Esophagus muscularis mucosa (tissue), 4 donors: ENCODE measurements around the gene LHX6. TPM values are rescaled to one million over a fixed set of nuclear protein-coding genes. Genes with fewer than 3 reads are reported as not detected.

Source experiments
- DNase-seq: peaks from one replicate; pipeline ENCODE4 v3.0.0-alpha.2; 2017; ENCODE audit errors: extremely low spot score
- H3K27ac ChIP-seq, 4 donors: fragments of 200-600 bp; sonication (generic); replicated peaks in 1 of 4; 1 replicate in 3 of 4; 2 replicates in 1 of 4; pipeline ENCODE4 v1.5.1; 2016 to 2019; ENCODE audit warnings: mild to moderate bottlenecking in 1 of 4
- H3K27me3 ChIP-seq, 4 donors: fragments of 200-600 bp; sonication (generic); one replicate each; pipeline versions ENCODE4 v1.5.1 to v1.6.0; 2016 to 2019
- H3K36me3 ChIP-seq, 4 donors: fragments of 200-600 bp; sonication (generic); one replicate each; pipeline ENCODE4 v1.5.1; 2016 to 2019
- H3K4me1 ChIP-seq, 4 donors: fragments of 200-600 bp; sonication (generic); one replicate each; pipeline ENCODE4 v1.5.1; 2016 to 2019
- H3K4me3 ChIP-seq, 4 donors: fragments of 200-600 bp; sonication (generic); 1 replicate in 2 of 4; 2 replicates in 2 of 4; pipeline ENCODE4 v1.5.1; 2016 to 2019; ENCODE audit warnings: mild to moderate bottlenecking in 4 of 4, moderate library complexity in 1 of 4
- H3K9me3 ChIP-seq, 4 donors: fragments of 200-600 bp; sonication (generic); 1 replicate in 3 of 4; 2 replicates in 1 of 4; pipeline ENCODE4 v1.5.1; 2016 to 2019
- EP300 ChIP-seq: sonication (generic); formaldehyde crosslinking; IDR thresholded peaks from one replicate; pipeline ENCODE4 v1.6.1; 2017; ENCODE audit warnings: antibody characterized with exemption
- POLR2A ChIP-seq: fragments of 450-650 bp; IDR thresholded peaks from one replicate; pipeline ENCODE4 v1.6.1; 2017; ENCODE audit warnings: antibody characterized with exemption, moderate library complexity, mild to moderate bottlenecking, low read depth
- POLR2AphosphoS5 ChIP-seq, 2 donors: sonication (generic); formaldehyde crosslinking; IDR thresholded peaks; one replicate each; pipeline ENCODE4 v1.6.1; 2017; ENCODE audit warnings: antibody characterized with exemption in 2 of 2
- WGBS: methylation state at CpG from one replicate; pipeline ENCODE4 v1.1.5; 2018; 5-methylcytosine and 5-hydroxymethylcytosine counted together
- intact Hi-C: fragments of 100-400 bp; cut with DNase I; formaldehyde crosslinking; loops from one replicate; pipeline ENCODE4 v1.15.1; 2023
- total RNA-seq, 4 donors: library from RNA; depleted of rRNA; stranded (reverse); fragments of >200 nt; gene quantifications; one replicate each; pipeline versions ENCODE4 v1.1.0 to v1.2.1, GENCODE V29; 2016
- TF ChIP-seq, protein P1 (sequence below), 3 experiments: fragments of 200-600 bp in 2 of 3; fragments of 450-650 bp in 1 of 3; sonication (generic) in 2 of 3; IDR thresholded peaks; one replicate each; pipeline ENCODE4 v1.5.1; 2017 to 2019; ENCODE audit warnings: antibody characterized with exemption in 3 of 3, mild to moderate bottlenecking in 2 of 3, moderate library complexity in 1 of 3

The LHX6 gene
- total RNA-seq, 4 donors from 2014 or later = 2.1 to 16.8 (median 7.1) TPM

DNA sequence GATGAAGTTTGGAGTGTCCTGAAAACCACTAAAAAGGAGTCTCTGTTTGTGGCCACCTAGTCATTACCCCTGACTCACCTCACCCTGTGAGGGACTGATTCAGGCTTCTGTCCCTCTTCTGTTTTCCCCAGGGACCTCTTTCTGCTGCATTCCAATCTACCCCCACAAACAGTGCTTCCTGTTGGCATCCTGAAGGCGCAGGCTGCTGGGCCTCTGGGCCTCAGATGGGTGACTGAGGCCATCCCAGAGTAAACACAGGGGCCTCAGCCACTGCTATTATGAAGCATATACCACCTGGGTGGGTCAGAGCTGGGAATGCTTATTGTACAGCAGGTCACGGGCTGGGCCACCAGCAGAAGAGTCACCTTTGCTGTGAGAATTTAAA lies 49.1 kb downstream of the LHX6 start:
- H3K9me3 ChIP-seq = no peaks in the 10 kb centered on the region
- peaks cover 0 to 9% (median 0%) of the 10 kb centered on the region in 4 donors for H3K36me3 ChIP-seq
- H3K27me3 ChIP-seq = no peaks in the 10 kb centered on the region
- H3K27ac ChIP-seq = no peak overlapping the region
- TF ChIP-seq EP300 = no peak
- no peak for TF ChIP-seq POLR2A
- TF ChIP-seq POLR2AphosphoS5 (IDR thresholded peaks at IDR 0.05) = no peak
- 76% methylated on average over 2 of the region's 2 CpGs for WGBS
- intact Hi-C loops = no loop called here
- DNase-seq = no peak
- H3K4me3 ChIP-seq = no peak overlapping the region
- no peaks in the 10 kb centered on the region for H3K4me1 ChIP-seq

DNA sequence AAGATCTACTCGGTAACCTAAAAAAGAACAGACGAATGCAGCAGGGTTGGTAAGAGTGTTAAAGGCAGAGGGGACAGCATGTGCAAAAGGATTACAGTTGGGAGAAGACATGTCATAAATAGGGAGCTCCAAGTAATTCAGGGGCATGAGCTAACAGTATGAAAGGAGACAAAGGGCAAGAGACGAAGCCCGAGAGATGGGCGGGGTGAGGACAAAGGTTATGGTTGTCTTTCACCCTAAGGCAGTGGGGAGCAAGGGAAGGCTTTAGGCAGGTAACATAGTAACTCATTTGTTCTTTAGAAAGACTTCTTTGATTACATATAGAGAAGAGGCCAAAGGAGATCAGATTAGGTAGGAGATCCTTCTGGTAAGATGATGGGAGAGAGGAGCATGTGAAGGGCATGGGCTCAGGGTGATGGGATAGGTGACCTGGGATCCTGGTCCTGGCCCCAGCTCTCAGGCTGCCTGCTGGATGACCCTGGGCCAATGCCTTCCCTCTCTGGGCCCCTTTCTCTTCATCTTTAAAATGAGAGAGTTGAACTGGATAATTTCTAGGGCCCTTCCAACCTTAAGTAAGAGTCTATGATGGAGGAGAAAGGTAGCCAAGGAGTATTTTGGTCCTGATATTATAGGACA lies 49.6 kb downstream of the LHX6 start:
- H3K36me3 ChIP-seq = peaks cover 0 to 9% (median 0%) of the 10 kb centered on the region in 4 donors
- 88% methylated on average over 5 of the region's 5 CpGs for WGBS
- intact Hi-C loops = no loop called here

DNA sequence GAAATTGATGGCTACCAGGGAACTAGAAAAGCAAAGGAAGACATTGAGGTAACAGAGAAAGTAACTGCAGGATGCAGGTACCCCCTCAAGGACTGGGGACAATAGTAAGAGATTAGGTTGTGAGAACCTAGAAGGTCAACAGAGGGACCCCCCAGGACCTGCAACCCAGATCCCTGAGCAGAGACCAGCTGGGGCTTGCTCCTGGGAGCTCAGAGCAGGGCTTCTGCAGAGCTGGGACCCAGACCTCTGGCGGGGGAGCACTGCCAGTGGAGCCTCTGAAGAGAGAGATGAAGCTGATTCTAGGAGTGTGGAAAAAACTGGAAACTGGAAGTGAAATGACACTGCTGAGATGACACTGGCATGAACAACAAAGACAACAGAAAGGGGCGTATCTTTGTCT lies 51.8 kb downstream of the LHX6 start:
- Histone ChIP-seq H3K27ac (no peak overlapping the region), H3K4me1 (no peaks in the 10 kb centered on the region), H3K27me3 (no peaks in the 10 kb centered on the region), H3K9me3 (no peaks in the 10 kb centered on the region), H3K4me3 (no peak overlapping the region), H3K36me3 (peaks cover 0 to 9% (median 0%) of the 10 kb centered on the region in 4 donors)
- TF ChIP-seq EP300 = no peak
- TF ChIP-seq POLR2A = no peak
- no peak for TF ChIP-seq POLR2AphosphoS5 (IDR thresholded peaks at IDR 0.05)
- TF ChIP-seq, protein P1, sequence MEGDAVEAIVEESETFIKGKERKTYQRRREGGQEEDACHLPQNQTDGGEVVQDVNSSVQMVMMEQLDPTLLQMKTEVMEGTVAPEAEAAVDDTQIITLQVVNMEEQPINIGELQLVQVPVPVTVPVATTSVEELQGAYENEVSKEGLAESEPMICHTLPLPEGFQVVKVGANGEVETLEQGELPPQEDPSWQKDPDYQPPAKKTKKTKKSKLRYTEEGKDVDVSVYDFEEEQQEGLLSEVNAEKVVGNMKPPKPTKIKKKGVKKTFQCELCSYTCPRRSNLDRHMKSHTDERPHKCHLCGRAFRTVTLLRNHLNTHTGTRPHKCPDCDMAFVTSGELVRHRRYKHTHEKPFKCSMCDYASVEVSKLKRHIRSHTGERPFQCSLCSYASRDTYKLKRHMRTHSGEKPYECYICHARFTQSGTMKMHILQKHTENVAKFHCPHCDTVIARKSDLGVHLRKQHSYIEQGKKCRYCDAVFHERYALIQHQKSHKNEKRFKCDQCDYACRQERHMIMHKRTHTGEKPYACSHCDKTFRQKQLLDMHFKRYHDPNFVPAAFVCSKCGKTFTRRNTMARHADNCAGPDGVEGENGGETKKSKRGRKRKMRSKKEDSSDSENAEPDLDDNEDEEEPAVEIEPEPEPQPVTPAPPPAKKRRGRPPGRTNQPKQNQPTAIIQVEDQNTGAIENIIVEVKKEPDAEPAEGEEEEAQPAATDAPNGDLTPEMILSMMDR (IDR thresholded peaks at IDR 0.05) = no peak
- DNase-seq = no peak
- 81% methylated on average over 2 of the region's 2 CpGs for WGBS
- intact Hi-C loops = no loop called here

More for the DNA sequence above, 49.6 kb downstream of the LHX6 start:
- Histone ChIP-seq H3K27ac (no peak overlapping the region), H3K9me3 (no peaks in the 10 kb centered on the region), H3K27me3 (no peaks in the 10 kb centered on the region), H3K4me3 (no peak overlapping the region), H3K4me1 (no peaks in the 10 kb centered on the region)
- TF ChIP-seq, protein P1 (IDR thresholded peaks at IDR 0.05) = no peak
- TF ChIP-seq POLR2AphosphoS5 (IDR thresholded peaks at IDR 0.05) (no peak), EP300 (no peak), POLR2A (no peak)
- no peak for DNase-seq

DNA sequence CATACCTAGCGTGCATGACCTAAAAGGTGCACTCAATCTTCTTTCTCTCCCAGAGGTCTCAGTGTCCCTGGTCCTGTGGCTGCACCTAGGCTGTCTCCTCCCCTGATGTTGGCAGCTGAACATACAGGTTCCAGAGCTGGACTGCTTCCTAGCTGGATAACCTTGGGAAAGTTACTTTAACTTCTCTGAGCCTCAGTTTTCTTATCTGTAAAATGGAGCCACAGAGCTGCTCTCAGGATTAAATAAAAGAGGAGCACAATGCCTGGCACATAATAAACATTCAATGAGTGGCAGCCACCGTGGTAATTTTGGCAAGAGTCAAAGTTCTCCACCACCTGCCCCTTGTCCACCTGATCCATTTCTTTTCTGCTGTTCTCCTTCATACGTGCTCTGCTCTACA lies 55.1 kb downstream of the LHX6 start:
- intact Hi-C loops = no loop called here
- TF ChIP-seq, protein P1 (IDR thresholded peaks at IDR 0.05) = no peak
- TF ChIP-seq POLR2A = no peak
- TF ChIP-seq EP300 = no peak
- no peak for TF ChIP-seq POLR2AphosphoS5 (IDR thresholded peaks at IDR 0.05)
- 81% methylated on average over 3 of the region's 3 CpGs for WGBS
- Histone ChIP-seq H3K9me3 (no peaks in the 10 kb centered on the region), H3K27me3 (no peaks in the 10 kb centered on the region), H3K27ac (no peak overlapping the region), H3K36me3 (peaks cover 0 to 4% (median 0%) of the 10 kb centered on the region in 4 donors), H3K4me3 (no peak overlapping the region), H3K4me1 (no peaks in the 10 kb centered on the region)
- no peak for DNase-seq

DNA sequence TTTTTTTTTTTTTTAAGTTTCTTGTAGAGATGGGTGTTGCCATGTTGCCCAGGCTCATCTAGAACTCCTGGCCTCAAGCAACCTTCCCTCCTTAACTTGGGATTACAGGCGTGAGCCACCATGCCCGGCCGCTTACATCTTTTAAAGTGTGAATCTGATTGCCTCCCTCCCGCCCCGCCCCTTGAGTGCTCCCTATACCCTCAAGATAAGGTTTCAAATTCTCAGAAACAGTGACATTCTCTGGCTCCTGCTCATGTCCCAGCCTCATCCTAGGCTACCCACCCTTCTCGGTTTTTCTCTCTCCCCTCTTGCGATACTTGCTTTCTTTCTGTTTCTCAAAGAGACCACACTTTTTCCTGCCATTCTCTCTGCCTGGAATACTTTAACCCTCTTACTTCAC lies 56.6 kb downstream of the LHX6 start:
- H3K36me3 ChIP-seq = peaks cover 0 to 4% (median 0%) of the 10 kb centered on the region in 4 donors
- no peak overlapping the region for H3K27ac ChIP-seq
- DNase-seq = no peak
- H3K9me3 ChIP-seq = no peaks in the 10 kb centered on the region
- TF ChIP-seq EP300 (no peak), POLR2A (no peak), POLR2AphosphoS5 (IDR thresholded peaks at IDR 0.05) (no peak)
- TF ChIP-seq, protein P1 (IDR thresholded peaks at IDR 0.05) = no peak
- H3K4me1 ChIP-seq = no peaks in the 10 kb centered on the region
- H3K4me3 ChIP-seq = no peak overlapping the region
- intact Hi-C loops = no loop called here
- 94% methylated on average over 7 of the region's 7 CpGs for WGBS
- H3K27me3 ChIP-seq = no peaks in the 10 kb centered on the region
